Uterus (tissue), 4 donors: ENCODE measurements around the gene SNX13. TPM values are rescaled to one million over a fixed set of nuclear protein-coding genes. Genes with fewer than 3 reads are reported as not detected.
"Not testable (repeated sequence)": the region's sequence is repeated elsewhere in the genome, so short reads cannot be mapped to it uniquely, and the experiment has no call there.

Experiments used
- DNase-seq, 2 donors: peaks; one replicate each; pipeline ENCODE4 v3.0.0-alpha.2; 2019 to 2020
- H3K27ac ChIP-seq, 2 donors: fragments of 200-600 bp; sonication (generic); 1 replicate in 1 of 2; 2 replicates in 1 of 2; pipeline ENCODE4 v1.5.1; 2016 to 2018
- H3K27me3 ChIP-seq, 2 donors: fragments of 200-600 bp; sonication (generic); one replicate each; pipeline ENCODE4 v1.5.1; 2018 to 2019; ENCODE audit warnings: control low read depth in 1 of 2
- H3K36me3 ChIP-seq, 2 donors: fragments of 200-600 bp; sonication (generic); one replicate each; pipeline ENCODE4 v1.5.1; 2019; ENCODE audit warnings: control low read depth in 1 of 2
- H3K4me1 ChIP-seq, 2 donors: fragments of 200-600 bp; sonication (generic); one replicate each; pipeline ENCODE4 v1.5.1; 2018 to 2019; ENCODE audit warnings: control low read depth in 1 of 2
- H3K4me3 ChIP-seq, 2 donors: fragments of 200-600 bp; sonication (generic); 1 replicate in 1 of 2; 2 replicates in 1 of 2; pipeline ENCODE4 v1.5.1; 2018 to 2019; ENCODE audit warnings: mild to moderate bottlenecking in 1 of 2
- H3K9me3 ChIP-seq, 2 donors: fragments of 200-600 bp; sonication (generic); one replicate each; pipeline ENCODE4 v1.5.1; 2019; ENCODE audit warnings: control low read depth in 1 of 2
- POLR2A ChIP-seq, 2 donors: fragments of 450-650 bp; IDR thresholded peaks; one replicate each; pipeline ENCODE4 v1.6.1; 2016; ENCODE audit warnings: antibody characterized with exemption in 2 of 2, mild to moderate bottlenecking in 1 of 2, moderate library complexity in 1 of 2
- intact Hi-C: fragments of 100-400 bp; cut with DNase I; formaldehyde crosslinking; loops from one replicate; pipeline ENCODE4 v1.15.1; 2023; ENCODE audit warnings: low total_unique reads
- total RNA-seq, 4 donors: library from RNA; depleted of rRNA in 3 of 4; stranded (reverse); fragments of >200 nt in 3 of 4; gene quantifications; one replicate each; pipeline versions ENCODE4 v1.1.0 to v1.2.4, GENCODE V29; 2014 to 2023
- TF ChIP-seq, protein P1 (sequence below), 4 experiments: fragments of 200-600 bp in 2 of 4; fragments of 450-650 bp in 2 of 4; sonication (generic) in 2 of 4; IDR thresholded peaks; one replicate each; pipeline ENCODE4 v1.5.1; 2016 to 2019; ENCODE audit warnings: antibody characterized with exemption in 4 of 4, mild to moderate bottlenecking in 2 of 4, moderate library complexity in 1 of 4
- donor health status: DM: yes; HTN: yes; CAD: no.

The SNX13 gene
- total RNA-seq, 4 donors from 2014 or later, result 26.9 to 222 (median 91.2) TPM

DNA sequence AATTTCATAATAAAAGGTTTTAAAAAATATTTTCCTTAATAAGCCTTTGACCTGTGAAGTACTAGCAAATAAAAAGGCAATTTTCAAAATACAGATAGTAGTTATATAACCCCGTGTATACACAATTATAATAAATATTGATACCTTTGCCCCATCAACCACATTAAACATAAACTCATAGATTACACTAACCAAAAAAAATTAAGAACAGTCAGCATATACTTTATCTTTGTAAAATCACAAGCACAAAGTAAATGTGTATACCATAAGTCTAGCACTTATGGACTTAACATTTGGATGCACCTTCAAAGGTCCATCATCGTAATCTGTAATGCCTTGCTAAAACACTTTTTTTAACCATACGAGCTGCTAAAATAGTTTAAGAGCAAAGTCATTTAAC lies 123.4 kb downstream of the SNX13 start:
- Histone ChIP-seq H3K27ac (no peak overlapping the region), H3K36me3 (no peaks in the 10 kb centered on the region), H3K4me3 (no peak overlapping the region), H3K4me1 (no peaks in the 10 kb centered on the region), H3K9me3 (no peaks in the 10 kb centered on the region), H3K27me3 (no peaks in the 10 kb centered on the region)
- intact Hi-C loops, result no loop called here
- TF ChIP-seq POLR2A (IDR thresholded peaks at IDR 0.05), result no peak
- TF ChIP-seq, protein P1, sequence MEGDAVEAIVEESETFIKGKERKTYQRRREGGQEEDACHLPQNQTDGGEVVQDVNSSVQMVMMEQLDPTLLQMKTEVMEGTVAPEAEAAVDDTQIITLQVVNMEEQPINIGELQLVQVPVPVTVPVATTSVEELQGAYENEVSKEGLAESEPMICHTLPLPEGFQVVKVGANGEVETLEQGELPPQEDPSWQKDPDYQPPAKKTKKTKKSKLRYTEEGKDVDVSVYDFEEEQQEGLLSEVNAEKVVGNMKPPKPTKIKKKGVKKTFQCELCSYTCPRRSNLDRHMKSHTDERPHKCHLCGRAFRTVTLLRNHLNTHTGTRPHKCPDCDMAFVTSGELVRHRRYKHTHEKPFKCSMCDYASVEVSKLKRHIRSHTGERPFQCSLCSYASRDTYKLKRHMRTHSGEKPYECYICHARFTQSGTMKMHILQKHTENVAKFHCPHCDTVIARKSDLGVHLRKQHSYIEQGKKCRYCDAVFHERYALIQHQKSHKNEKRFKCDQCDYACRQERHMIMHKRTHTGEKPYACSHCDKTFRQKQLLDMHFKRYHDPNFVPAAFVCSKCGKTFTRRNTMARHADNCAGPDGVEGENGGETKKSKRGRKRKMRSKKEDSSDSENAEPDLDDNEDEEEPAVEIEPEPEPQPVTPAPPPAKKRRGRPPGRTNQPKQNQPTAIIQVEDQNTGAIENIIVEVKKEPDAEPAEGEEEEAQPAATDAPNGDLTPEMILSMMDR (IDR thresholded peaks at IDR 0.05), result no peak
- DNase-seq, result no peak

DNA sequence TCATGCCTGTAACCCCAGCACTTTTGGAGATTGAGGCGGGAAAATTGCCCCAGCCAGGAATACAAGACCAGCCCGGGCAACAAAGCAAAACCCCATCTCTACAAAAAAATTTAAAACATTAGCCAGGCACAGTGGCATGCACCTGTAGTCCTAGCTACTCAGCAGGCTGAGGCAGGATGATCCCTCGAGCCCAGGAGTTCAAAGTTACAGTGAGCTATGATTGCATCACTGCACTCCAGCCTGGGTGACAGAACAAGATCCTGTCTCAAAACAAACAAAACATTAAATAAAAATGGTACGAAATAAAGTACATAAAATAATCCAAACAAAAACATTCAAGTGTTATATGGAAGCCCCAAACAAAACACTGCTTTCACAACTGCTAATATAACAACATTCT lies 125.0 kb downstream of the SNX13 start:
- Histone ChIP-seq H3K27me3 (no peaks in the 10 kb centered on the region), H3K27ac (no peak overlapping the region), H3K4me1 (no peaks in the 10 kb centered on the region), H3K9me3 (no peaks in the 10 kb centered on the region), H3K4me3 (no peak overlapping the region), H3K36me3 (no peaks in the 10 kb centered on the region)
- no peak for DNase-seq
- intact Hi-C loops, result no loop called here
- TF ChIP-seq, protein P1 (IDR thresholded peaks at IDR 0.05), result no peak
- no peak for TF ChIP-seq POLR2A (IDR thresholded peaks at IDR 0.05)

DNA sequence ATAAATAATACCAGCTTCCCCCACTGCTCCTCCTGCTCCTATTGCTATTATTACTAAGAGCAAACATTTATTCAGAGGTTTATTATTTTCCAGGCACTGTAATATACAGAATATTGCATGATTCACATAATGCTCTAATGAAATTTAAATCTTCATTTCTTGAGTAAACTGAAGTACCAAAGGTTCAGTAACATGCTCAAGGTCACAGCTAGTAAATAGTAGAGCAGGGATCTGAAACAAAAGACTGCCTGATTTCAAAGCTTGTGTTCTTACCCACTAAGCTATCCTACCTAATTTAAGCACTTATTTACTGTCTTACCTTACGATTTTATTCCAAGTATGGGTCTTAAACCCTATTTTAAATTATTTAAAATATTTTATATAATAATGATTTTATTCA lies 126.2 kb downstream of the SNX13 start:
- TF ChIP-seq, protein P1 (IDR thresholded peaks at IDR 0.05), result no peak
- no peak for TF ChIP-seq POLR2A (IDR thresholded peaks at IDR 0.05)
- DNase-seq, result no peak
- intact Hi-C loops, result no loop called here
- H3K27me3 ChIP-seq, result no peaks in the 10 kb centered on the region
- no peaks in the 10 kb centered on the region for H3K9me3 ChIP-seq
- no peak overlapping the region for H3K27ac ChIP-seq
- H3K4me3 ChIP-seq, result no peak overlapping the region
- no peaks in the 10 kb centered on the region for H3K36me3 ChIP-seq
- no peaks in the 10 kb centered on the region for H3K4me1 ChIP-seq

DNA sequence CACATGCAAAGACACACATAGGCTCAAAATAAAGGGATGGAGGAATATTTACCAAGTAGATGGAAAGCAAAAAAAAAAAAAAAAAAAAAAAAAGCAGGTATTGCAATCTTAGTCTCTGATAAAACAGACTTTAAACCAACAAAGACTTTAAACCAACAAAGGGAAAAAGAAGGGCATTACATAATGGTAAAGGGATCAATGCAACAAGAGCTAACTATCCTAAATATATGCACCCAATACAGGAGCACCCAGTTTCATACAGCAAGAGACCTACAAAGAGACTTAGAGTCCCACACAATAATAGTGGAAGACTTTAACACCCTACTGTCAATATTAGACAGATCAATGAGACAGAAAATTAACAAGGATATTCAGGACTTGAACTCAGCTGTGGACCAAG lies 131.1 kb downstream of the SNX13 start:
- DNase-seq, H3K36me3 ChIP-seq, H3K4me3 ChIP-seq, H3K27ac ChIP-seq, H3K9me3 ChIP-seq, H3K4me1 ChIP-seq, intact Hi-C loops, H3K27me3 ChIP-seq: not testable (repeated sequence)

DNA sequence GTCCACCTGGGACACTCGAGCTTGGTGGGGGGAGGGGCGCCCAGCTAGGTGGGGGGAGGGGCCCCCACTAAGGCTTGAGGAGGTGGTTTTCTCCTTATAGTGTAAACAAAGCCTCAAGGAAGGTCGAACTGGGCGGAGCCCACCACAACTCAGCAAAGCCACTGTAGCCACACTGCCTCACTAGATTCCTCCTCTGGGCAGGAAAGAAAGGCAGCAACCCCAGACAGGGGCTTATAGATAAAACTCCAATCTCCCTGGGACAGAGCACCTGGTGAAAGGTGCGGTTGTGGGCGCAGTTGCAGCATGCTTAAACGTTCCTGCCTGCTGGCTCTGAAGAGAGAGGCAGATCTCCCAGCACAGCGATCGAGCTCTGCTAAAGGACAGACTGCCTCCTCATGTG lies 133.1 kb downstream of the SNX13 start:
- no peaks in the 10 kb centered on the region for H3K27me3 ChIP-seq
- H3K4me1 ChIP-seq, result no peaks in the 10 kb centered on the region
- no peak overlapping the region for H3K27ac ChIP-seq
- no peaks in the 10 kb centered on the region for H3K9me3 ChIP-seq
- no peaks in the 10 kb centered on the region for H3K36me3 ChIP-seq
- no peak for DNase-seq
- intact Hi-C loops, result no loop called here
- no peak for TF ChIP-seq POLR2A (IDR thresholded peaks at IDR 0.05)
- TF ChIP-seq, protein P1 (IDR thresholded peaks at IDR 0.05), result no peak
- no peak overlapping the region for H3K4me3 ChIP-seq

DNA sequence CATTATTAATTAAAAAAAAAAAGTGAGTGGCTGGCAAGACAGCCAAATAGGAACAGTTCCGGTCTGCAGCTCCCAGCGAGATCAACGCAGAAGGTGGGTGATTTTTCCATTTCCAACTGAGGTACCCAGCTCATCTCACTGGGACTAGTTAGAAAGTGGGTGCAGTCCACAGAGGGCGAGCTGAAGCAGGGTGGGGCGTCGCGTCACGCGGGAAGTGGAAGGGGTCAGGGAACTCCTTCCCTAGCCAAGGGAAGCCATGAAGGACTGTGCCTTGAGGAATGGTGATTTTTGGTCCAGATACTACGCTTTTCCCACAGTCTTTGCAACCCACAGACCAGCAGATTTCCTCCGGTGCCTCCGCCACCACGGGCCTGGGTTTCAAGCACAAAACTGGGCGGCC lies 133.7 kb downstream of the SNX13 start:
- Histone ChIP-seq H3K36me3 (no peaks in the 10 kb centered on the region), H3K27ac (no peak overlapping the region), H3K27me3 (no peaks in the 10 kb centered on the region), H3K4me1 (no peaks in the 10 kb centered on the region), H3K9me3 (no peaks in the 10 kb centered on the region), H3K4me3 (no peak overlapping the region)
- no peak for TF ChIP-seq POLR2A (IDR thresholded peaks at IDR 0.05)
- TF ChIP-seq, protein P1 (IDR thresholded peaks at IDR 0.05), result no peak
- DNase-seq, result no peak
- intact Hi-C loops, result no loop called here
